Measurements from ENCODE around the gene PPP1CB.

The PPP1CB gene

GRCh38 chr2:28764909-28765711, 13.5 kb downstream of the PPP1CB start:
- Histone ChIP-seq H3K36me3 (ENCODE audit: control insufficient read depth in 2 of 2, insufficient read depth in 1 of 2, low read length in 2 of 2) (peaks cover 2 to 3% of the 10 kb centered on the region in 2 experiments; a peak in 2 of 3 replicates), H3K4me3 (ENCODE audit: low read depth, low read length) (no peak overlapping the region), H3K9me3 (ENCODE audit: control insufficient read depth, insufficient read depth, low read depth, low read length) (no peaks in the 10 kb centered on the region), H3K4me1 (ENCODE audit: control insufficient read depth, insufficient read depth, low read length) (no peaks in the 10 kb centered on the region), H3K27ac (ENCODE audit: extremely low read depth, low read depth, low read length) (no peak overlapping the region)
- CTCF ChIA-PET, result interaction anchor here (0.8 to 2.2 kb wide), 2 partner anchors 41 to 171 kb away, joined by 3 to 8 read pairs; no protein-coding TSS in a partner anchor
- POLR2A ChIA-PET, result no interaction called here
- no peak for TF ChIP-seq ZFP3 (tag by site-specific recombination; IDR thresholded peaks at IDR 0.05; ENCODE audit: low read depth)
- no peak for TF ChIP-seq ZSCAN16 (tag by site-specific recombination; IDR thresholded peaks at IDR 0.05)
- TF ChIP-seq MZF1 (tag by site-specific recombination; IDR thresholded peaks at IDR 0.05; ENCODE audit: borderline replicate concordance), result no peak
- TF ChIP-seq, protein P1, sequence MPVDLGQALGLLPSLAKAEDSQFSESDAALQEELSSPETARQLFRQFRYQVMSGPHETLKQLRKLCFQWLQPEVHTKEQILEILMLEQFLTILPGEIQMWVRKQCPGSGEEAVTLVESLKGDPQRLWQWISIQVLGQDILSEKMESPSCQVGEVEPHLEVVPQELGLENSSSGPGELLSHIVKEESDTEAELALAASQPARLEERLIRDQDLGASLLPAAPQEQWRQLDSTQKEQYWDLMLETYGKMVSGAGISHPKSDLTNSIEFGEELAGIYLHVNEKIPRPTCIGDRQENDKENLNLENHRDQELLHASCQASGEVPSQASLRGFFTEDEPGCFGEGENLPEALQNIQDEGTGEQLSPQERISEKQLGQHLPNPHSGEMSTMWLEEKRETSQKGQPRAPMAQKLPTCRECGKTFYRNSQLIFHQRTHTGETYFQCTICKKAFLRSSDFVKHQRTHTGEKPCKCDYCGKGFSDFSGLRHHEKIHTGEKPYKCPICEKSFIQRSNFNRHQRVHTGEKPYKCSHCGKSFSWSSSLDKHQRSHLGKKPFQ (tag by site-specific recombination; IDR thresholded peaks at IDR 0.05), result no peak
- TF ChIP-seq ZNF76 (tag by site-specific recombination; IDR thresholded peaks at IDR 0.05; ENCODE audit: borderline replicate concordance, low read depth), result no peak
- no peak for TF ChIP-seq ZNF596 (tag by site-specific recombination; IDR thresholded peaks at IDR 0.05)
- no peak for TF ChIP-seq ZNF16 (tag by site-specific recombination; IDR thresholded peaks at IDR 0.05; ENCODE audit: low read depth)
- no peak for TF ChIP-seq ZNF423 (tag by site-specific recombination; IDR thresholded peaks at IDR 0.05)
- TF ChIP-seq ZNF768 (tag by site-specific recombination; IDR thresholded peaks at IDR 0.05), result no peak
- TF ChIP-seq WT1 (tag by site-specific recombination; IDR thresholded peaks at IDR 0.05), result no peak
- TF ChIP-seq ZBTB11 (tag by site-specific recombination; conservative IDR thresholded peaks at IDR 0.05; ENCODE audit: low read depth), result no peak
- no peak for TF ChIP-seq ZNF354C (tag by site-specific recombination; IDR thresholded peaks at IDR 0.05; ENCODE audit: borderline replicate concordance, low read depth)
- TF ChIP-seq ZBTB49 (tag by site-specific recombination; IDR thresholded peaks at IDR 0.05; ENCODE audit: low read depth), result no peak
- TF ChIP-seq, protein P2, sequence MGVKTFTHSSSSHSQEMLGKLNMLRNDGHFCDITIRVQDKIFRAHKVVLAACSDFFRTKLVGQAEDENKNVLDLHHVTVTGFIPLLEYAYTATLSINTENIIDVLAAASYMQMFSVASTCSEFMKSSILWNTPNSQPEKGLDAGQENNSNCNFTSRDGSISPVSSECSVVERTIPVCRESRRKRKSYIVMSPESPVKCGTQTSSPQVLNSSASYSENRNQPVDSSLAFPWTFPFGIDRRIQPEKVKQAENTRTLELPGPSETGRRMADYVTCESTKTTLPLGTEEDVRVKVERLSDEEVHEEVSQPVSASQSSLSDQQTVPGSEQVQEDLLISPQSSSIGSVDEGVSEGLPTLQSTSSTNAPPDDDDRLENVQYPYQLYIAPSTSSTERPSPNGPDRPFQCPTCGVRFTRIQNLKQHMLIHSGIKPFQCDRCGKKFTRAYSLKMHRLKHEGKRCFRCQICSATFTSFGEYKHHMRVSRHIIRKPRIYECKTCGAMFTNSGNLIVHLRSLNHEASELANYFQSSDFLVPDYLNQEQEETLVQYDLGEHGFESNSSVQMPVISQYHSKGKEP (tag by site-specific recombination; IDR thresholded peaks at IDR 0.05), result no peak
- TF ChIP-seq ZNF133 (tag by site-specific recombination; IDR thresholded peaks at IDR 0.05), result no peak
- no peak for TF ChIP-seq ZNF391 (tag by site-specific recombination; IDR thresholded peaks at IDR 0.05; ENCODE audit: borderline replicate concordance, low read depth)
- no peak for TF ChIP-seq ZNF558 (tag by site-specific recombination; IDR thresholded peaks at IDR 0.05)
- no peak for TF ChIP-seq ZNF202 (tag by site-specific recombination; IDR thresholded peaks at IDR 0.05; ENCODE audit: borderline replicate concordance)
- TF ChIP-seq ZNF513 (tag by site-specific recombination; IDR thresholded peaks at IDR 0.05), result no peak

Measured in HEK293 (cell line).